GM18508 (cell line): ENCODE data around the gene OST4.
A peak's percentile ranks its signal among the peaks of the same experiment; 100 is the strongest.

Experiments
- ATAC-seq: cut with Tn5 transposase; IDR thresholded peaks from one replicate; pipeline ENCODE4 v1.9.1; 2021; ENCODE audit warnings: moderate number of reproducible peaks; ENCODE audit not compliant: insufficient read depth, unreplicated experiment

OST4 gene

DNA sequence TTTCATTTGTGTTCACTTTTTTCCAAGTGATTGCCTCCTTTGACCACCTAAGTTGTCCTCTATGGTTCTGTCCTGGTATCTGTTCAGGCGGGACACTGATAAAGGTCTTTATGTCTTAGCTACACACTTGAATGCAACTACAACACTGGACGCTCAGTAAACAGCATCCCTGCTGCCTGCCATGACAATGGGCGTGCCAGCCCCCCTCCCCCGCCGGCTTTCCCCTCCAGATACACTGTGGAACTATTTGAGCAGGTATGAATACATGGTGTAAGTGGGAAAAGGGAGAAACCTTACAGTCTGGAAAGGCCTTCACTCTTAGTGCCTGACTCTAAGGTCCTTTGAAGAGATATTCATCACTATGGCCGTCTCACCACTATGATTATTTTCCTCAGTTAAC lies 14.3 kb downstream of the OST4 start:
- no peak for ATAC-seq

DNA sequence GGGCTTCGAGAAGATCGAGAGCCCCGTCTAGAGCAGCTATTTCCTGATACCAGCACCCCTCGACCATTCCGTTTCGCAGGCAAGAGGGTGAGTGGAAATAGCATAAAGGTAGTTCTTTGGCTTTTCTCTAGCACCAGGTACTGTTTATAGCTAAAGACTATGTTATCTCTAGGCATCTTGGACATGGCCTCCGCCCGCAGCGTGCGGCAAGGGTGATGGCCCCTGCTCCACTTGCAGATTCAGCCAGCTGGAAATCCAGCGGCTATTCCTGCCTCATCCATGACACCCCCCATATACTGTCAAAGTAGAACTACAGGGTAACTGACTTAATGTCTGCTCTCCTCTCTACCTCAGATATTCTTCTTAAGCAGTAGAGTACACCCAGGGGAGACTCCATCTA lies 16.7 kb downstream of the OST4 start:
- no peak for ATAC-seq

DNA sequence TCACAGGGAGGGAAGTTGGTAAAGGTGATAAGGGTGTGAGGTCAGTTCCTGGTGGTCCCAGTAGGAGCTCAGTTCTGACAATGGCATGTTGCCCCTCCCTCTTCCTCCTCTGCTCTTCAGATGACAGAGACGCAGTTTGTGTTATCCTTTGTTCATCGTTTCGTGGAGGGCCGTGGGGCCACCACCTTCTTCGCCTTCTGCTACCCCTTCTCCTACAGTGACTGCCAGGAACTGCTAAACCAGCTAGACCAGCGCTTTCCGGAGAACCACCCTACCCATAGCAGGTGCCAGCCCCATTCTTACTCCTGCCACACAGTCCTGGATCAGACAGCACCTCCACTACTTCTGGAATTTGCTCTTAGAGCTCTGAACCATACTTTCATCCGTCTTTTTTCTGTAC lies 17.7 kb downstream of the OST4 start:
- no peak for ATAC-seq

DNA sequence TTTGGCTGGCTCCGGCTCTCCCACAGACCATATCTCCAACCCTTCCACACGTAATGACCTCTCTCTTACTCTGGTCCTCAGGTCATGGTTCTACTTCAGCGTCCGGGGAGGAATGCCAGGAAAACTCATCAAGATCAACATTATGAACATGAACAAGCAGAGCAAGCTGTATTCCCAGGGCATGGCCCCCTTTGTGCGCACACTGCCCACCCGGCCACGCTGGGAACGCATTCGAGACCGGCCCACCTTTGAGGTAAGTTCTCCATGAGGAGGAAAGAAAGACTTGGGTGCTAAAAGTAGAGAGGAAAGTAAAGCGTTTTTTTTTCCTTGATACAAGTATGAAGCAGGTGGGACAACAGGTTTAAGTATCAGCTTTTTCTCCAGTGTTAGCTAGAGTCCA lies 18.1 kb downstream of the OST4 start:
- ATAC-seq: no peak

GRCh38 chr2:27051902-27052645 lies 19.4 kb downstream of the OST4 start:
- ATAC-seq: no peak

DNA sequence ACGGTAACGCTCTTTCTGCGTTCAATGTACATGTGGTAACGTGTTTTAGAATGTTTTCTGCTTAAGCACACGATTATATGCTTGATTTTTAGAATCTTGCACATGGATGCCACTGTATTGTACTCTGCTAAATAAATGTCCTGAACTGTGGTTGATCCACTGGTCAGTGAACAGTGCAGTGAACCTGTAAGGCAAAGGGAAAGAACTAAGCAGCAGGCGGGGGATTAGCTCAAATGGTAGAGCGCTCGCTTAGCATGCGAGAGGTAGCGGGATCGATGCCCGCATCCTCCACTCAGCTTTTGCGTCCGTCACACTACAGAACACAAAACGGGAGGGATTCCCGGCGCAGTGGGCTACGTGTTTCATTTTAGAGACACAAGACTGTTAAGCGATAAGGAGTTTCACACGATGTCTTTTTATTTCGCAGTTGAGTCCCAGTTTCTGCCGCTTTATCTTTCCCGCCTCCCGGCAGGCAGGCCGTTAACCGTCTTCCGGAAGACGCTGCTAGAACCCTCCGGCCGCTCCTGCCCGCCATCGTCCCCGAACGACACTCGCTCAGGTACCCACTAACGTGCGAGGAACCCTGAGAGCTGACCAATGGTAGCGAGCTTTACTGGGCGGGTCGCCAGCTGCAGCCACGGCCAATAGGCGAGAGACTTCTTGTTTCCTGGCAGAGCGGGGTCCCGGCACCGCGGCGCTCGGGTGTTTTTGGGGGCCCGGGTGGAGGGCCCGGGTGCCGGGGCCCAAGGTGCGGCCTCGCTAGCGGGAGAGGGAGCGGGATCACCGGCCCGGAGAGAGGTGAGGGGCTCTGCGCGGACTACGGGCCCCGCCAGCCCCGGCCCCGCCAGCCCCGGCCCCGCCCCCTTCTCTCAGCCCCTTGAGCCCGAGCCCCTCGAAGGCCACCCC lies 20.2 kb downstream of the OST4 start, which contains the start of gene AGBL5:
Gene AGBL5, plus strand, starts transcription at position 673 of the 906 bp plus-strand sequence. CDS start 1,291 bp downstream, outside the sequence.
- ATAC-seq: peak; percentile 36

DNA sequence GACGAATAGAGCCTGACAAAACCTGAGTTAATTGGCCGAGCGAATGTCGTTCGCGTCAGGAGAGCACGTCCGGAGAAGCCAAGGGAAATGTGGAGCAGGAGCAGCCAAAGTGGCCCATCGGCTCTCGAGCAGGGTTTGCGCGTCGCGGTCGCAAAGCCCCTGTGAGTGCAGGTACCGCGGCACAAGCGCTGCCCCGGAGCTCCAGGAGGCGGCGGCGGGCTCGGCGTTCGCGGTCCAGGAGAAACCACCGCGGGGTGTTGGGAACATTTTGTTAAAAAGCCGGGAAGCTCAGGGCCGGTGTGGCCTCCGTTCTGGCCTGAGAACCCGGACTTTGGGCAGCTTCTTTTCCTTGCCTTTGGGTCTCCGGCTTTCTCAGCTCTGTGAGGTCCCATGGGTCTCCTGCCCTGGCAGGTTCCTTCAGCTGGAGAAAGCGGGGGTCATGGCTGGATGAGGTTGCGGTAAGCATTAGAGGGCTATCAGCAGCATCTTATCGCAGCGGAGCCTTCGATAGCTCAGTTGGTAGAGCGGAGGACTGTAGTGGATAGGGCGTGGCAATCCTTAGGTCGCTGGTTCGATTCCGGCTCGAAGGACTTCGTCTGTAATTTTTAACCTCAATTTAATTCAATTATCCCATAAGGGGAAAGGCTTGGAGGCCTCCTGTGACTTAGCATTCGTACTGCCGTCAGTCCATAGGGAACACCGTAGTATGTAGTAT lies 21.0 kb downstream of the OST4 start:
- peak; percentile 39 for ATAC-seq

DNA sequence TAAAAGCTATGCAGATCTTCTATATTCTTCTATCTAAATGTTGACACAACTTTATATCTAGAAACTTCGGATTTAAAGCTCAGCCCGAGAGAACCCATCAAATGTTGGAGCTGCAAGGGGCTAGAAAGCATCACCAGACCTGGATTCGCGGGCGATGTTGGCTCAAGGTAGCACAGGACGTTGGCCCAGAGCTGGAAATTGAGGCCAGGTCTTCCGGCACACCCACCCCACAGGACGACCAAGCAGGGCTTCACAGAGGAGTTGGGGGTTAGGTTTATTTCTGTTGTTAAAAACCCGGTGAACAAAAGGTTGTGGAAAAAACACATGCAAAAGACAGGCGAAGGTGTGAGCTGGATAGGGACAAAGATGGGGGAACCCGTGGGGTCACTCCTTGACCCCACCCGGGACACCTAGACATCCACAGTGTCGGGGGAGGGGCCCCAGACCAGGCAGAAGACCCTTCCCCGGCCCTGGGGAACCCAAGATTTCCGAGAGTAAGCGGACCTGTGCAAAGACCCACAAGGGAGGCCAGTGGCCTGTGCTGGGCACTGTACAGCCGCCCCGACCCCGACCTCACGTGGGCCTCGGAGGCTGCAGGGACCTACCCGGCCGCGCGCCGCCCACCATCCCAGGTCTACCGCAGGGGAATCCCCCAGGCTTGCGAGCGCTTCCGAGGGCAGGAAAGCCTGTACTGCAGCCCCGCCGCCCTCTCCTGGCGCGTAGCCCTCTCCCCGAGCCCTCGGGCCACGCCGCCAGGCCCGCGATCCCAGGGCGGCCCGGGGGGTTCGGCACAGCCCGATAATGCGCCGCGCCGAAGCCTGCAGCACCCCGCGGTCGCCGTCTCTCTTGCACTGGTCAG lies 21.8 kb downstream of the OST4 start:
- no peak for ATAC-seq

DNA sequence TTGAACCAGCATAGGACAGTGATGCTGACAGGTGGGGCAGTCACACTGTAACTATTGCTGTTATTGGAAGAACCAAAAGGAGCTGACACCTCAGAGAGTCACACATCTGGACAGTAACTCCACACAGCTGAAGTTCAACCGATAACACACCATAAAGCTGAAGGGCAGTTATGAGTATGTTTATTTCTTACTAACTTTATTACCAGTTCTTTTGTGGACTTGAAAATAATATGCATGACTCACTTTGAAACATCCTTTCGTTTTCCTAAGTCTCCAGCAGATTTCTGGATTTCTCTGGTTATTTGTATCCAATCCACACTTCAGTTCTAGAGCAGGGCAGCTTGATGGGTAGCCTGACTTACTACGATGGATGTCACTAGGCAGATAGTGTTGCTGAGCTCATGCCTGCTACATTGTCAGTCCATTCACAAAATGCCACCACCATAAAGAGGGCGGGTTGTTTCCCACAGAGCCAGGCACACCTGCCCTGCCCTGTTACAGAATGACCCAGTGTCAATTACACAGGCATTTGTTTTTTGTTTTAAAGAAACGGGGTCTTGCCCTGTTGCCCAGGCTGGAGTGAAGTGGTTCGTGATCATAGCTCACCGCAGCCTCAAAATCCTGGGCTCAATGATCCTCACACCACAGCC lies 28.3 kb downstream of the OST4 start:
- ATAC-seq: no peak

GRCh38 chr2:27042159-27042661 lies 29.2 kb downstream of the OST4 start:
- ATAC-seq: no peak

DNA sequence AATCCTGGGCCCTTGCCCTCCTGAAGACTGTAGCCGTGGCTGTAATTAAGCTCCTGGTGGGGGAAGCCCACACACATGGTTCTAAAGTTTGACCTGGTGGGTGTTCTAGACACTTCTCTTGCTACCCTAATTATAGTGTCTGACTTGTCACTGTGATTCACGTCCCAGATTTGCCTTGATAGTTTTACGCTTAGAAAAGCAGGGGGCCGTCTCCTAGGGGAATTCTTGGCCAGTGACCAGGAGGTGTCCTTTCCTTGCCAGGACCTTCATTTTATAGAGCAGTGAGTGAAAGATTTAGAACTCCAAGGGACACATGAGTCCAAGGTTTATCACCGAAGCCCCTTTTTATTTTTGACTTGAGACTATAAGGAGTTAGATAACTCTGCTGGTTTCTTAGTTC lies 29.7 kb downstream of the OST4 start:
- ATAC-seq: no peak

GRCh38 chr2:27040282-27040681 lies 31.2 kb downstream of the OST4 start:
- no peak for ATAC-seq

DNA sequence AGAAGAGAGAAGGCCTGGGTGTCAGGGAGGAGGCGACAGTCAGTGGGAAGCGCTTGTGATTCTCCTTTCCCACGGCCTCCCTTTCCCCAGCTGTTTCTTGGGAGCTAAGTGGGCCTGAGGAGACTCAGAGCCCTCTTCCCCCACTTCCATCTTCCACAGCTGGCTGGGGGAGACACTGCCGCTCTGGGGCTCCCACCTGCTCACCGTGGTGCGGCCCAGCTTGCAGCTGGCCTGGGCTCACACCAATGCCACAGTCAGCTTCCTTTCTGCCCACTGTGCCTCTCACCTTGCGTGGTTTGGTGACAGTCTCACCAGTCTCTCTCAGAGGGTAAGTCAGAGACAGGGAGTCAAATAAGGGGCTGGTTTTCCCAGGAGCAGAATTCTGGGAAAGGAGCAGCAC lies 31.6 kb downstream of the OST4 start:
- ATAC-seq: no peak

DNA sequence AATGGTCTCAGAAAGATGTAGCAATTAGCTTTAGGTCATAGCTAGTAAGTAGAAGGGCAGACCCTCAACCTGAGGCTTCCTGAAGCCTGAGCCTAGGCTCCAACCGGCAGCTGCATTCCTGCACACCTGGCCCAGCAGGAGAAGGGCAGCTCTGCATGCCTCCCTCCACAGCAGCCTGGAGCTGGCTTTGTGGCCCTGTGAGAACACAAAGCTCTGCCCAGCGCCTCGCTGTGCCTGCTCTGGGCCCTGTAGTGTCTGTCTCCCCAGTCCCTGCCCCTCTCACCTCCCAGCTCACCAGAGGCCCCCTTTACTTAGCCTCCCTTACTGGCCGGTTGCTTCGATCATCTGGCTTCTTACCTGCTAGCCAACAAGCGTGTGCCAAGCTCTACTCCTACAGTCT lies 32.0 kb downstream of the OST4 start:
- no peak for ATAC-seq

GRCh38 chr2:27038631-27039339 lies 32.7 kb downstream of the OST4 start:
- no peak for ATAC-seq

DNA sequence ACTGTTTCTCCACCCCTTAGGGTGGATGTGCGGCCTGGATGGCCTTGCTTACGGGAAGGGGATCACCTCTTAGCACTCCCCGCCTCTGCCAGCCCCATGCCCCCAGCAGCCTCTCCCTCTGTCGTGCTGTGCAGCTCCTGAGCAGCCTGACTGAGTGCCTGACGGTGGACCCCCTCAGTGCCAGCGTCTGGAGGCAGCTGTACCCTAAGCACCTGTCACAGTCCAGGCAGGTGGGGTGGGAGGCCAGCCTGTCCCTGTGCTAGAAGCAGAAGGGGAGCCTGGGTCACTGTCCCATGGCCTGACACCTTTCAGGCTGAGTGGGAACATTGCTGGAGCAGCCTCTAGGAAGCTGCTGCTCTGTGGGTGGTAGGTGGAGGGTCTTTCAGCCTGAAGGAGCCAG lies 33.4 kb downstream of the OST4 start:
- no peak for ATAC-seq

GRCh38 chr2:27033253-27033852 lies 38.1 kb downstream of the OST4 start:
- ATAC-seq: no peak
